COR-L47 (cell line): ENCODE results near the gene PAMR1.
A peak's percentile ranks its signal among the peaks of the same experiment; 100 is the strongest.

Experiments
- DNase-seq: peaks from one replicate; lab custom pipeline; 2025; lab: John Stamatoyannopoulos, UW

The PAMR1 gene

GRCh38 chr11:35454362-35454761 is 71.1 kb downstream of the PAMR1 start:
- no peak for DNase-seq

- peak; percentile 23 for DNase-seq
These were observed 88.7 kb downstream of the PAMR1 start for GRCh38 chr11:35436581-35437250.

DNA sequence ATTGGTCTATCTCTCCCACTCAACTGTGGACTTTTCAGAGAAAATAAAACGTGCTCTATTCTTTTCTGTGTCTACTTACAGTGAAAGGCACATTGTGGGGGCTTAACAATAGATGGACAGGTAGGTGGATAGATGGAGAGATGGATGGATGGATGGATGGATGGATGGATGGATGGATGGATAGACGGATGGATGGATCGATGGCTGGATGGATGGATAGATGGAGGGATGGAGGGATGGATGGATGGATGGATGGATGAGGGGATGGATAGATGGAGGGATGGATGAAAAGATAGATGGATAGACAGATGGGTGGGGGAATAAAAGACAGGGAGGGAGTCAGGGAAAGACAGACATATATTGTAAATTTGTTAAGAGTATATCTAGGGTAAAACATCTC is 91.8 kb downstream of the PAMR1 start:
- no peak for DNase-seq

- DNase-seq, result no peak
These were observed 93.0 kb downstream of the PAMR1 start for GRCh38 chr11:35432464-35432863.

DNA sequence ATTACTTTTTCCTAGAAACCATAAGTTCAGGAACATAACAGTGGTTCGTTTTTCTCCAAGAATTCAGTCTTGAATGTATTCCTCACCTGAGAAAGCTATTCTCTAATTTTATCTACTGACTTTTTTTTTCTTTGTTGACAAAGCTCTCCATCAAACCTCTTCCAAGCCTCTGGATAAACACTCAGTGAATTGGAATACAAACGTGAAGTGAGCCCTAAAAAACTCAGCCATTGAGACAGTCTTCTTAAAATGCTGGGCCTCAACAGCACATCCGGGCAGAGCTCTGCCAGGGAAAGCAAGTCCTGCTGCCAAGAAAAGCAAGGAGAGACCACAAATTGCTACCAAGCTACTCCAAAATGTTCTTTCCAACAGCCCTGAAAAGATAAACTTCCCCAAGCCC is 98.3 kb downstream of the PAMR1 start:
- DNase-seq, result no peak

GRCh38 chr11:35426351-35426750 is 99.1 kb downstream of the PAMR1 start:
- DNase-seq, result no peak

DNA sequence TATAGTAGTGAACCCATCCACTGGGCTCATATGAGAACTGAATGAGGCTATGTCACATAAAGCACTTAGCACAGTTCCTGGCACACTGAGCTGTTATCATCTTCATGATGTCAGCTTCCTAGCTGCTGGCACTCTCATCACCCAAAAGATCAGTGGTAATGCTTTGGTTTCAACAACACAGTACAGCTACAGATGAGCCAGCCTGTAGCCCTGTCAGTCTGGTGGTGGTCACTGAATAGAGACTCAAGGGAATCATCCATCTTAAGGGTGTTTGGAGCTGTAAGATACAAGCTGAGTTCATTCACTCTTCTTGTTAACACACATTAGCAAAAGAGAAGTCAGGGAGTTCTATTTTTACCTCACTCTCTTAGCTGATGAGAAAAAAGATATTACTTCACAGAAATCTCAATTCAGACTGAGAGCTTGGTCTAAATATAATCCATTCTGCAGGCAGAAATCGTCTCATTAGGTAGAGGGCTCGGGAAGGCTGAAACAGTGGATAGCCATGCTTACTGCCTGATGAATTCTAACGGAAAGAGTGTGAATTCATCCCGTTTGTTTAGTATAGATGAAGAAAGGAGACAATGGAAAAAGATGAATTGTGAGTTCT is 99.7 kb downstream of the PAMR1 start:
- DNase-seq, result no peak

- no peak for DNase-seq
These were observed 101.1 kb downstream of the PAMR1 start for GRCh38 chr11:35424157-35424940.

DNA sequence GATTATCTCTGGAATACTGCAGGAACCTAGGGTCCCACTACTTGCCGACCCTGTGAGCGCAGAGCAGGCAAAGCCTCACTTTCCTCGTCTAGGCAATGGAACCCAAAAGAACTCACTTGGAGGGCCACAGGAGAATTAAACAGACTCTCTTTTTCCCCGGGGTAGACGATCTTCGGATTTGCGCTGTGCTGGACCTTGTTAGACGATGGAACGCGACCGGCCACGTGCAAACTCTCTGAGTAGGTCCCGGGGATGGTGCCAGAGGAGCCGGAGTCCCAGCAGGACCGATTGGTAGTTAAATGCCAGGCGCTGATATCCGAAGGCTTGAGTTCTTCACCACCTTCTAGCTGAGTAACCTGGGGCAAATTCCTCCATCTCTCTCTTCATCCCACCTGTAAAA is 105.0 kb downstream of the PAMR1 start:
- DNase-seq, result no peak

- DNase-seq, result no peak
These were observed 105.5 kb downstream of the PAMR1 start for GRCh38 chr11:35419830-35420333.

DNA sequence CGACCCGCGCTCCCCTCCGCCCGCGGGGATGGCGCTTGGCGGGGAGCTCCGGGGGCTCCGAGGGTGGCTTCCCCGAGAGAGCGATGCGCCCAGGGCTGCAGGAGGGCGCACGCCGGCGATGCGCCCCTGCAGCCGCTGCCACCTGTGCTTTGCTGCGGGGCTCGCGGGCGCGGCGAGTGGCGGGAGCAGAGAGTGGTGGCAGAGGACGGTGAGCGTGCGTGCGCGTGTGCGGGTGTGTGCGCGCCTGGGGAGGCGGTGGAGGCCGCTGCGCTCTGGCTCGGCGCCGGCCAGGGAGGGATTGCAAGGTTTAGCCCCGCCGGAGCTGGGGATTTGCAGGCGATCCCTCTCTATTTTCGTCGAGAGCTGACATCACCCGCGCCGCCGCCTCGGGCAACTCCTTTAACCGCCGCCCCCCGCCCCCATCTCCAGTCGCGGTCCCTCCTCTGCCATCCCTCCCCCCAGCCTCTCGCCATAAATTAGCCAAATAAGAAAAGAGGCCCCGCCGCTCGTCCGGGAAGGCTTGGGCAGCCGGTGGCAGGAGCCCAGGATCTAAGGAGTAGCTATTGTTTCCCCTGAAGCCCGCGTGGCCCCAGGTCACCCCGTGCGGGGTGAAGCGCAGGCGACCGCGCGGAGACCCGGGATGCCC is 106.1 kb downstream of the PAMR1 start, which contains the start of gene SLC1A2:
TSS of gene SLC1A2 (minus strand) at position 375 of the 646 bp plus-strand sequence. CDS start 592 bp downstream, outside the sequence.
- peak; percentile 83 for DNase-seq

- peak; percentile 65 for DNase-seq
These were observed 106.9 kb downstream of the PAMR1 start for GRCh38 chr11:35418282-35419183.

DNA sequence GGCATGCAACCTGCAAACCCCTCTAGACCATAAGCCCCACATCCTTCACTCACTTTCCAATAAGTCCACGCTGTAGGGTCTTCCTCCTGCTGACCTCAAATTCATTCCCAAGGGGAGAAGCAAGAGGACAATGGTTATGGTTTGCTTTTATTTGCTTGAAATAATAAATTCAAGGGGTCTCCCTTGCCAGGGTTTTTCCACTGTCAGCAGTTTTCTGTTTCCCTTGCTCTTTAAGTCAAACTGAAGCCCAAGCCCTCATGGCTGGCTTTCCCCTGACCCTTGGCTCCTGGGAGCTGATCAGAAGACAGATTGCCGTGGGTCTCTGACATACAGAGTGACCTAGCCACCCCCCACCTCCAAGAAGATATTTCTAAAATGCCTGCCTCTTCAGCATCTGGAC is 109.9 kb downstream of the PAMR1 start:
- DNase-seq, result no peak

- no peak for DNase-seq
These were observed 110.6 kb downstream of the PAMR1 start for GRCh38 chr11:35414776-35415175.

- DNase-seq, result no peak
These were observed 111.1 kb downstream of the PAMR1 start for GRCh38 chr11:35414311-35414710.

DNA sequence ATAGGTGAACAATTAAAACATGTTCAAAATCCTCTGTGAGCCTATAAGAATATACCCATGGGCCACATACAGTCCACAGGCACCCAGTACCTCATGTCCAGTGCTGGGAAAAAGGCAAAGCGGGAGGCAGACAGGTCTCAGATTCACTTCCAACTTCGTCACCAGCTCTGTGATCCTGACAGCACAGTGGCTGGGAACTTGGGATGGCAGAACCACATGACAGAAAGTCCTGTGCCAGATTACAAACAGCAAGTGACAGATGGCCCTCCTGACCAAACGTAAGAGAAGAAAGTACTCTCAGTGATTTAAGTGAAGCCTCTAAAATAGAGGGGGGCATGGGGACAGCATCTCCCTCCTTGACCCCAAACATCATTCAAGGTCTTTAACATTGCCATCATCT is 111.8 kb downstream of the PAMR1 start:
- DNase-seq, result no peak

DNA sequence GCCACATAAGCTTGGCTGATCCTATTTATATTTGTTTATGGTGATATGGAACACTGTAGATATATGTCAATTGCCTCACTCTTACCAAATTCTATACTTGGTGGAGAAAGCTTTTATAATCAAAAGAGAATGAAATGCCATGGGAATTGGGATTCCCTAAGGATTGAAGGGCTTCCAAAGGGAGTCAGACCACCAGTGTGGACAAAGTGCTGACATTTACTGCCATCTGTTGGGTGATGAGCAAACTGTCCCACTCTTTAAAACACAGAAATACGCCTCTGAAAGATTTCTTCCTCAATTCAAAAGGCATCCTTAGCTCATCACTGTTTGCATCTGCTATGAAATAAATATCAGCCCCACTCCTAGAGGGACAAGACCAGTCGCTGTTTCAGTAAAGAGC is 113.1 kb downstream of the PAMR1 start:
- peak; percentile 21 for DNase-seq

- DNase-seq, result no peak
These were observed 118.4 kb downstream of the PAMR1 start for GRCh38 chr11:35407041-35407440.

- DNase-seq, result no peak
These were observed 121.0 kb downstream of the PAMR1 start for GRCh38 chr11:35404388-35404775.

DNA sequence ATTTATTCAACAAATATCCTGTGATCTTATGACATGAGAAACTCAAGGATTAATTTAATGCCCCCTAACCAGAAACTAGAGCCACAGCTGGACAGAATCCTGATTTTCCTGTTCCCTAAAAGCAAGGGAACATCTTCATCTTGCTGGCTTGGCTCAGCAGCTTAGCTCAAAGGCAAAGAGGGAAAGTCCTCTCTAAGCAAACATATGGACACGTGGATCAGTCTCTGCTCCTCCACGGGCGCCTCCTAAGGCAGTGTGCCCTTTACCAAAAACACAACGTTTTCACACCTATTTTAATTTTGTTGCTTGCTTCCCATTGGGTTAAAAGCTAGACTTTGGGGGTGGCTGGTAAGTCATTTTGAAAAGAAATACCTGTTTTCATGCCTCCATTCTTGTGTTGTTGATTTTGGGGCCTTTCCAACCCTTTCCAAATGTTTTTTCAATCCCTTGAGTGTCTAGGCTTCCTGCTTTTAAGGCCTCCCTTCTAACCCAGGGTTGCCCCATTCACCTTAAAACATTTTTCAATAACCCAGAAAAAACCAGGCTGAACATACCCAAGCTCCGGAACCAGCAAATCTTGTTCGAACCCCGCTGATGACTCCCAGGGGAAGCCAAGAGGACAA is 121.5 kb downstream of the PAMR1 start:
- DNase-seq, result no peak
